ENCODE results near the gene TBX21.

DNA sequence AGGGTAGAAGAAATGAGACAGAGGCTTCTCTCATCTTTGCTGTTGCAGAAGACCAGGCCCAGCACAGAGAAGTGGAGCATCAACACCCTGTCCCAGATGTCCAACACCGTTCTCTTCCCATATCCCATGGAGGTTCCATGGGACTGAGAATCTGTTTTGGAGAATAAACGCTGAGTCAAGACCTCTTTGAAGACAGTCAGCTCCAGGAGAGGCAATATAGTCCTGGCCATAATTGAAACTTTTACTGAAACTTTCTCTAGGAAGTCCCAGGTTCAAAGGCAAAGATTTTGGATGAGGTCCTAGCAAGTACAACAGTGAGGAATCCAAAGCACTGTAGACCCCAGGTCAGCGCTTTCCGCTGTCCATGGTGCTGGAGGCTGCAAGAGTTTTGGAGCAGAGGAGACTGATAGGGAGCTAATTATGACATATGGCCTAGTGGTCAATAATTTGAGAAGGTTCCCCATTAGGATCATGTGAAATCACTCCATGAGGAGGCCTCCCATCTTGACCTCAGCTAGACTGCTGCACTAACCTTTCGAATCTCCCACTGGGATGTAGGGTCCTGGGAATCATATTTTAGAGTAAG is 52.6 kb downstream of the TBX21 start:
- TF ChIP-seq EP300 (IDR thresholded peaks at IDR 0.05) (no peak), POLR2AphosphoS5 (IDR thresholded peaks at IDR 0.05) (no peak)
- TF ChIP-seq, protein P1, sequence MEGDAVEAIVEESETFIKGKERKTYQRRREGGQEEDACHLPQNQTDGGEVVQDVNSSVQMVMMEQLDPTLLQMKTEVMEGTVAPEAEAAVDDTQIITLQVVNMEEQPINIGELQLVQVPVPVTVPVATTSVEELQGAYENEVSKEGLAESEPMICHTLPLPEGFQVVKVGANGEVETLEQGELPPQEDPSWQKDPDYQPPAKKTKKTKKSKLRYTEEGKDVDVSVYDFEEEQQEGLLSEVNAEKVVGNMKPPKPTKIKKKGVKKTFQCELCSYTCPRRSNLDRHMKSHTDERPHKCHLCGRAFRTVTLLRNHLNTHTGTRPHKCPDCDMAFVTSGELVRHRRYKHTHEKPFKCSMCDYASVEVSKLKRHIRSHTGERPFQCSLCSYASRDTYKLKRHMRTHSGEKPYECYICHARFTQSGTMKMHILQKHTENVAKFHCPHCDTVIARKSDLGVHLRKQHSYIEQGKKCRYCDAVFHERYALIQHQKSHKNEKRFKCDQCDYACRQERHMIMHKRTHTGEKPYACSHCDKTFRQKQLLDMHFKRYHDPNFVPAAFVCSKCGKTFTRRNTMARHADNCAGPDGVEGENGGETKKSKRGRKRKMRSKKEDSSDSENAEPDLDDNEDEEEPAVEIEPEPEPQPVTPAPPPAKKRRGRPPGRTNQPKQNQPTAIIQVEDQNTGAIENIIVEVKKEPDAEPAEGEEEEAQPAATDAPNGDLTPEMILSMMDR (IDR thresholded peaks at IDR 0.05): no peak

All from sigmoid colon (tissue), 4 donors.